ENCODE data around the gene WFDC5. TPM values are rescaled to one million over a fixed set of nuclear protein-coding genes. Genes with fewer than 3 reads are reported as not detected.
"Not testable (repeated sequence)": the region's sequence is repeated elsewhere in the genome, so short reads cannot be mapped to it uniquely, and the experiment has no call there.

WFDC5 gene, protein sequence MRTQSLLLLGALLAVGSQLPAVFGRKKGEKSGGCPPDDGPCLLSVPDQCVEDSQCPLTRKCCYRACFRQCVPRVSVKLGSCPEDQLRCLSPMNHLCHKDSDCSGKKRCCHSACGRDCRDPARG
- total RNA-seq (2014; rRNA removed; shearing (Covaris generic)), result not detected in 2 replicates

DNA sequence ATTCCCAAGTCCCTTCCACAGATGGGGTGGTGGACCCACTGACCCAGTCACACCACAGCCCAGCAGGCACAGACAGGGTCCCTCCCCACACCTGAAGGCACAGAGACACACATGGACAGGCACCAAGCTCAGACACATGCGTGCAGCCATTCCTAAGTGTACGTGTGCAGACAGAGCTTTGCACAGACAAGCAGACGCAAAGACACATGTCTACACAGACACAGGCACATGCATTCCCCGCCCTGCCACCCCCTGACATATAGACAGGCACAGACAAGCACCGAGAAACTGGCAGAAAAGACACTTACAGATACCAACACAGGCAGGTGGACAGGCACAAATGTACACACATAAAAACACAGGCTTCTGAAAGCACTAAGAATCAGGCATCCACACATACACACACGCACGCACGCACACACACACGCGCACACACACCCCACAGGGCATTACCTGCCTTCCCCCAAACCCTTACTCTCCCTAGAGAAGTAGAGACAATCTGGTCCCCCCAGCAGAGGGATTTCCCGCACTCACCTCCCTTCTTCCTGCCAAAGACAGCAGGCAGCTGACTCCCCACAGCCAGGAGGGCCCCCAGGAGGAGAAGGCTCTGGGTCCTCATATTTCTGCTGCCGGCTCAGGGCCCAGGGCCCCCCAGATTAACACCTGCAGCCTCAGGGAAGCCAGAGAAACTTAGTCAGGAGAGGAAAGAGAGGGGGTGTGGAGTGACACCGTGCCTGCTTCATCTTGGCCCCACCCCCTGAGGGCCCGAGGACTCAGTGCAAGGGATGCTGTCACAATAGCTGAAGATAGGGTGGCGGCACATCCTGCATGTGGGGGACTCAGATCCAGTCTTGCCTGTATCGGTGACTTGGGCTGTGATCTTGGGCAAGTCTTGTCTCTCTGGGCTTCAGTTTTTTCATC is at the start of gene WFDC5:
Gene WFDC5 (minus strand): TSS at position 710 of the 921 bp plus-strand sequence. CDS start 91 bp downstream, at position 619.
- DNase-seq (ENCODE audit: low spot score), result no peak

DNA sequence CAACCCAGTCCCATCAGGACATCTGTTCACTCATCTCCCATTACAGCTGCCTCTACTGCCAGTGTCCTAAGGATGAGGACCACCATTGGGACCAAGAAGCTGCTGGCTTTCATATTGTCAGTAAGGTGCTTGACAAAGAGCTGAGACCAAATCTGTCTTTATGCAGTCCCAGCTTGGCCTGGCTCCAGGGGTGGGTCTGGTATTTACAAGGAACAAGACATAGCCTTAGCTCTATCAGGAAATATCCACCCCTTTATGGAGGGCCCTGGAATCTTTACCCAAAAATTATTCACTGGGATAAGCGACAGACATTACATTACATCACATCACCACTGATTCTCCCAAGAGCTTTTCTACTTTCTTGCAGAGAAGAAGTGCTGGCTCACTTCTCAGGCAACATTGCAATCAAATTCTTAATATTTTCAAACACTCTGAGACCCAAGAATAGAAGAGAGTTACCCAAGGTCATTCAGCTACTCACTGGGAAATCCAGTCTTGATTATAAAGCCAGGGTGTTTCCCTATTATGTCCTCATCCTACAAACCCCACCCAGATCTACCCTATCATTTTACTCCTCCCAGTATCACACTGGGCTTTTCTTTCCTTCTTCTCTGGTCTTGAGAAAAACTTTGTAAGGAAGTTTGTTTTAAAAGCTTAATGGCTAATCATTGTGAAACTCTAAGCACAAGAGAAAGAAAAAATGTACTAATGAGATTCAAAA is 48.3 kb upstream of the WFDC5 start:
- DNase-seq (ENCODE audit: low spot score), result no peak

DNA sequence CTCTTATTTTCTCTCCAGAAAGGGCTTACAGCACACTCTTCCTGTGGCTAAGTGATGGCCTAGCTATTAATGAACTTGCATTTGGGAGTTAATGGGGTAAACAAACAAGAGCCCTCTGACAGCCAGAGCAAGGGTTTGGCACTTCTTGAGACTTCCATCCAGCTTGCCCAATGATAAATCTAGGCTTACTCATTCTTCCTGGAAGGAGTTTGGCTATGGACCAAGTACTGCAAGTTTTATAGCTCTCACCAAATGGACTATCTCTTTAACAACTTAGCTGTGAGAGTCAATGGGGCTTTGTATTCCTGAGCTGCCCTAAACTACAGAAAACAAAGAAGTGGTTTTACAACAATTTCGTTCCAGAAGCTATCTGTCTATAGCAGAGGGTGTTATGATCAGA is 43.0 kb upstream of the WFDC5 start:
- peak; percentile 86 for DNase-seq (ENCODE audit: low spot score)

DNA sequence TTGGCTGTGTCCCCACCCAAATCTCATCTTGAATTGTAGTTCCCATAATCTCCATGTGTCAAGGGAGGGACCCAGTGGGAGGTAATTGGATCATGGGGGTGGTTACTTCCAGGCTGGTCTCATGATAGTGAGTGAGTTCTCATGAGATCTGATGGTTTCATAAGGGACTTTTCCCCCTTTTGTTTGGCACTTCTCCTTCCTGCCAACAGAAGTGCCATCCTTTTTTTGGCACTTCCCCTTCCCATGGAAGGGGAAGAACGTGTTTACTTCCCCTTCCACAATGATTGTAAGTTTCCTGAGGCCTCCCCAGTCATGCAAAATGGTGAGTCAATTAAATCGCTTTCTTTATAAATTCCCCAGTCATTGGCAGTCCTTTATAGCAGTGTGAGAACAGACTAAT is 41.7 kb upstream of the WFDC5 start:
- no peak for DNase-seq (ENCODE audit: low spot score)

DNA sequence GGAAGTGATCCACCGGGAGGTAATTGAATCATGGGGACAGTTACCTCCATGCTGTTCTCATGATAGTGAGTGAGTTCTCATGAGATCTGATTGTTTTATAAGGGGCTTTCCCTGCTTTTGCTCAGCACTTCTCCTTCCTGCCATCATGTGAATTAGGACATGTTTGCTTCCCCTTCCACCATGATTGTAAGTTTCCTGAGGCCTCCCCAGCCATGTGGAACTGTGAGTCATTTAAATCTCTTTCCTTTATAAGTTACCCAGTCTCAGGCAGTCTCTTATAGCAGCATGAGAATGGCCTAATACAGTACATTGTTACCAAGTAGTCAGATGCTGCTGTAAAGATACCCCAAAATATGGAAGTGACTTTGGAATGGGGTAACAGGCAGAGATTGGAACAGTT is 39.8 kb upstream of the WFDC5 start:
- DNase-seq (ENCODE audit: low spot score), result not testable (repeated sequence)

DNA sequence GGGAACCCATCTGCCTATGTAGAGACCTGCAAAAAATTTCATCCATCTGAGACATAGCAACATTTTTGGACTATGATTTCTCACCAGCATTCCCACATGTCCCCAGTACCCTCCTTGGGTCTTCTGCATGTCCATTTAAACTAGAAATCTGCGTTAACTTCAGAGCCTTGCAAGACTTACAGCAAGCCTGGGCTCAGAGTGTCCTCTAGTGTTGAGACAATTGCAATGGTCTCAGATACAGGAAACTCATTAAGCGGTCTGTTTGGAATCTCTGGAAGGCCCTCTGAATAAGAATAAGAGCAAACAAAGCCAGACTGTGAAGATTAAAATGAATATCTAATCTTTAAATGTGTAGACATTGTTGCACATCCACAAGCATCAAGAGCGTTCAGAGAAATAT is 39.2 kb upstream of the WFDC5 start:
- DNase-seq (ENCODE audit: low spot score), result no peak

DNA sequence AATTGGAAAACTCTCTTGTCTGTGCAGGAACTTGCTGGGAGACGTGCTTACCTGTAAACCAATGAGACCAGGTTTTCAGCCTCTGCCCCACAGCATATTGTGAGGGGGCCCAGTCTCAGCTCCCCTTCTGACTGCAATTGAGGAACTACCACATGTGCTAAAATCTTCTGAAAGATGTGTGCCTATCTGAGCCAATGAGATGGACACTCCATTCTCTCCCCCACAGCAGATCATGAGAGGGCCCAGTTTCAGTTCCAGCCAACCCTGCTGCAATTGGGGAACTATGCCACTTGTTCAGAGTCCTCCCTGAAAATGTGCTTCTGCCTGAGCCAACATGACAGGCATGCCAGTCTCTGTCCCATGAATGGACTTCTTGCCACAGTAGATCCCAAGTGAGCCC is 38.8 kb upstream of the WFDC5 start:
- no peak for DNase-seq (ENCODE audit: low spot score)

DNA sequence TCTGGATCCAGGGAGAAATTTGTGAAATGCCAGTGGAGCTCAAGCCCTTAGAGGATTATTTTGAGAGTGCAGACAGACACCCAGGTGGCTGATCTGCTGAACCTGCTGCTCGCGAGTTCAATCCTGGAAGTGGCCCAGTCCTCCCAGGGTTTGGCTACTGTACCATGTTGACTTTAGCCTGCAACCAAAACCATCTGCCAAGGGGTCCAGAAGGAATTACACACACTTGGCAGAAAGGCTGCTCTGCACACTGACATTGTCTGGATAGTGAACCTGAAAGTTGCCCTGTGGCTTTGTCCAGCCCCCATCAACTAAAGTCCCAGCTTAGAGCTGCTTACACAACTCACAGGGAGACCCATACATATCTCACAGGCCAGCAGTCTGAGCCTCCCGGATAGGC is 38.2 kb upstream of the WFDC5 start:
- no peak for DNase-seq (ENCODE audit: low spot score)

DNA sequence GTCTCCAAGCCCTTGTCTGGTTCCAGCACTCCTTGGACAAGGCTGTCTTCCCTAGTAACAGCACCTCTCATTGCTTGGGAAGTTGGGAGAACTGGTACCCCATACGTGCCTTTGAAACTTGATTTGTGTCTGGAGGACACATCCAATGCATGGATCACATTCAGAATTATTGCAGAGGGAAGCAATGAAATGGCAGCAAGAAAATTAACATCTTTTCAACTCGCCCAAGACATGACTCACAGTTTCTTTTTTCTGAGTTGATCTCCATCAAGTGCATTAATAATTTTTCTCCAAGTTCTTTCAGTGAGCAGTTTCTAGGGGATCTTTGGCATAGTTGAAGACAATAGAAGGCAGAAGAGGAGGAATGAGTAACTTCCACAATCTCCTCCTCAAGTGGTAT is 37.4 kb upstream of the WFDC5 start:
- no peak for DNase-seq (ENCODE audit: low spot score)

DNA sequence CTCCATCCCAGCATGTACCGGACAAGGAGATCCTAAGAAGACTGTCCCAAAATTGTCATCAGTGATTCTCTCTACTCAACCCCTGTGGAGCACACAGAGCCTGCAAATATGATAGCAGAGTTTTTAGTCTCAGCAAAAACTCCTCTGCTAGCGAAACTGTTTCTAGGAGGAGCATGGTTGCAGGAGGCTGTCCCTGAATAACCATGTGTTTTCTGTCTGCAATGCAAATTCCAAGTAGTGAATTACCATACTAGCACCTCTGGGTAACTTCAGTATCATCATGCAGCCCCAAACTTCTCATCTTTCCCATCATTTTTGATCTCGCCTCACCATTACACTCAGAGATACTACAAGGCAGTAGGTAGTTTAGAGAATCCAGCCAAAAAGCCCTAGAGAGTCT is 34.1 kb upstream of the WFDC5 start:
- no peak for DNase-seq (ENCODE audit: low spot score)

DNA sequence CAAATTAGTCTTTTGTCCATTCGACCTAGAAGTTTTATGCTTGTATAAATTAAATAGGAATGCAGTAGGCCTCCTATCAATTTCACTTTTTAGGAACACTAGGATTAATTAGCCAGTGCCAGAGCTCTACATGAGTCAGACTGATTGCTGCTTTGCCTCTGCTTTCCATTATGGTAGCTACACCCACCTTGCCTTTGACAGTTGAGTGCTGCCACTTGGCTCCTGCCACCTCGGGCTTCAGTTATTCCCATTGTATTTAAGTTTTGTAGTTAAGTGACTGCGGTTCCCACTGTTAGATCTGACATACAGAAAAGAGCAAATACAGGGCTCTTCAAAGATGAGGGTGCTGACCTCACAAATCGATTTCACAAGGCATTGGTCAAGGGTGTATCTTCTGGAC is 25.9 kb upstream of the WFDC5 start:
- DNase-seq (ENCODE audit: low spot score), result no peak

DNA sequence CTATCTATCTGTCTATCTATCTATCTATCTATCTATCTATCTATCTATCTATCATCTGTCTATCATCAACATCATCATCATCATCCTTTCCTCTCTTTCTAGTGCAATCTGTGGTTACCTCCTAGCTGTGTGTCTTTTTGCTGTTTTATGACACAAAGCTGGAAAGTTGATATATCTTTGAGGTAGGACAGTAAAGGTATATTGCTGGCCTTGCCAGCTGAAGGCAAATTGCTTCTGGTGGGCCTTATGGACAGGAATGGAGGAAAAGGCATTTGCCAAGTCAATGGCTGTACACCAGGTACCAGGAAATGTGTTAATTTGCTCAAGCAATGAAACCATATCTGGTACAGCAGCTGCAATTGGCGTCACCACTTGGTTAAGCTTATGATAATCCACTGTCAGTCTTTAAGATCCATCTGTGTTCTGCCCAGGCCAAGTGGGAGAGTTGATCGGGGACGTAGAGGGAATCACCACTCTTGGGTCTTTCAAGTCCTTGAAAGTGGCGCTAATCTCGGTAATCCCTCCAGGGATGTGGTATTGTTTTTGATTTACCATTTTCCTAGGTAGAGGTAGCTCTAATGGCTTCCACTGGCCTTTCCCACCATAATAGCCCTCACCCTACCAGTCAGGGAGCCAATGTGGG is 24.9 kb upstream of the WFDC5 start:
- DNase-seq (ENCODE audit: low spot score), result not testable (repeated sequence)

DNA sequence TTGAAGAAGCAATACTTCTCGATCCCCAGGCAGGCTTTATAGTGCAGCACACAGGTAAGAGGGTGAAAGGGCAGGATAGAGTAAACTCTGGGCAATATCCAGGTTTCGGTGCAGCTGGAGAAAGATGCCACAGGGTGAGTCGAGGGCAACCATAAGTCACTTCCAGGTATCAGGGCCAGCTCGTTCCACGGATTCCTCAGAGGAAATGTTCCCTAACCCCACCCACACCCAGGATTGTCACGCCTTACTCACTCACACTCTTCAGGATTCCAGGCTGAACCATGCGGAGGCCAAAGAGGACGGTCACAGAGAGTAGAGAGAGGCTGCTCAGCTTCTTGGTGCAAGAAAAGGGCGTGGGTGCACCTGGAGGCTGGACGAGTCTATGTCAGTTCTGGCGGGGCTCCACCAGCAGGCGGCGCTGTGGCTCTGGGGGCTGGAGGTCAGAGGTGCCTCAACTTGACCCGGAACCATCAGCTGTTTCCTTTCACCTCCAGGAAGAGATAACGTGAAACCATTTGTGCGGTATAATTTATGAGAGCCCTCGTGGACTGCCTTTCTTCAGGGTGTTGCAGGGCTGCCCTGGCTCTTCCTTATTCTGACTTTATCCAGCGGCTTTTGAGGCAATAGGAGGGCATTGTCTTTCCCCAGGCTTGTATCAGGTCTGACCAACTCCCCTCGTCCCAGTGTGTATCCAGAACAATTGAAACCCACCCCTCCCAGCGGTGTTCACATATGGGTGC is 23.8 kb upstream of the WFDC5 start:
- DNase-seq (ENCODE audit: low spot score), result peak; percentile 26

DNA sequence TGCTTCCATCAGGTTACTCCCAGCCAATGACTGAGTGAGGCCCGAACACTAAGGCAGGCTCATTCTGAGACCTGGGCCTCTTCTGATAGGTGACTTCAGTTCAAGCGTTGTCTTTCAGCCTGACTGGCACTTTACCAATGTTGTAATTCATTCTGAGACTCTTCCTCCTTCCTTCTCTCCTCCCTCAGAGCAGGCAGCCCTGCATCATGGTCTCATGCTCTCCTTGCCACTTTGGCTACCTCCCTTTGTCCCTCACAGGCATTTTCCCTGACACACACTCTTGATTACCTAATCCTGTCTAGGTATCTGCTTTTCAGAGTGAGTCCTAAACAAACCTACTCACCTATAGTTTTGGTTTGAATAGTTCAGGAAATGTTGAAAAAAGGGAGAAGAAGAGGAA is 21.9 kb upstream of the WFDC5 start:
- DNase-seq (ENCODE audit: low spot score), result no peak

DNA sequence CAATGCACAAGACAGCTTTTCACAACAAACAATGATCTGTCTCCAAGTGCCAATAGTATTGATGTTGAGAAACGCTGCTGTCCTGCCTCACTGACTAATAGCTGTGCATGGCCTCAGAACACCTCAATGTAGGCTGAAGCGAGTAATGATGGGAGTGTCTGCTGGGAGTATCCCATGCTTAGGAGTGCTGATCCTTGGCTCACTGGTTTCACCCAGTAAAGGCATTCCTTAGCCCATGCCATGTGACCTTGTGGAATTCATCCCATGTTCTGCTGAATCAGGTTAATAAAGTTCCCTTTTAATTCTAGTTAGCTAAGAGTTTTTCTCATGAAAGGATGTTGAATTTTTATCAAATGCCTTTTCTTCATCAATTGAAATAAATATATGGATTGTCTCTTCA is 13.1 kb upstream of the WFDC5 start:
- peak; percentile 27 for DNase-seq (ENCODE audit: low spot score)

DNA sequence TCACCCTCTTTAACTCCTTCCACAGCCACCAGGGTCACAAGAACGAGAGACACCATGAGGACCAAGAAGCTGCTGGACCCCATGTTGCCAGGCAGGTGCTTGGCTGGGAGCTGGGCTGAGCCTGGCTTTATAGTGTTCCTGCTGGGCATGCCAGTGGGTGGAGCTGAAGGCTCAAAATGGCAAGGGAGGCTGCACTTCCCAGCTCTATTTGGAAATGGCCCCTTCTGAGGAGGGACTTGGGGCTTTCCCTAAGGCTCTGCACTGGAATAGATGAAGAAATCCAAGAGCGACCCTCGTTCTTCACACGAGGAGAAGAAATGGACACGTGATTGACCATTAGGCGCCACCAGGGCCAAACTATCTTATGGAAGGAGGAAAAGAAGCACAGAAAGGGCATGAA is 9.4 kb upstream of the WFDC5 start, which contains the start of gene WFDC12:
Gene WFDC12 (minus strand): TSS at position 101 of the 400 bp plus-strand sequence. CDS start 18 bp downstream, at position 83.
- no peak for DNase-seq (ENCODE audit: low spot score)

DNA sequence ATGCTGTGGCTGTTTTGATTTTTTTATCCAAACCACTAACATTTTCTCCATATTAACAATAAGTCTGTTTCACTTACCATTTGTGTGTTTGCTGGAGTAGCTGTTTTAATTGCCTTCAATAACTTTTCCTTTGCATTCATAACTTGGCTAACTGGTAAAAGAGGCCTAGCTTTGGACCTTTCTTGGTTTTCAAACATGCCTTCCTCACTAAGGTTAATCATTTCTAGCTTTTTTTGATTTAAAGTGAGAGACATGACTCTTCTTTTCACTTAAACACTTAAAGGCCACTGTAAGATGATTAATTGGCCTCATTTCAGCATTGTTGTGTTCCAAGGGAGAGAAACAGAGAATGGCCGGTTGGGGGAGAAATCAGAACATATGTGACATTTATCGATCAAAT is 6.4 kb upstream of the WFDC5 start:
- DNase-seq (ENCODE audit: low spot score), result no peak

DNA sequence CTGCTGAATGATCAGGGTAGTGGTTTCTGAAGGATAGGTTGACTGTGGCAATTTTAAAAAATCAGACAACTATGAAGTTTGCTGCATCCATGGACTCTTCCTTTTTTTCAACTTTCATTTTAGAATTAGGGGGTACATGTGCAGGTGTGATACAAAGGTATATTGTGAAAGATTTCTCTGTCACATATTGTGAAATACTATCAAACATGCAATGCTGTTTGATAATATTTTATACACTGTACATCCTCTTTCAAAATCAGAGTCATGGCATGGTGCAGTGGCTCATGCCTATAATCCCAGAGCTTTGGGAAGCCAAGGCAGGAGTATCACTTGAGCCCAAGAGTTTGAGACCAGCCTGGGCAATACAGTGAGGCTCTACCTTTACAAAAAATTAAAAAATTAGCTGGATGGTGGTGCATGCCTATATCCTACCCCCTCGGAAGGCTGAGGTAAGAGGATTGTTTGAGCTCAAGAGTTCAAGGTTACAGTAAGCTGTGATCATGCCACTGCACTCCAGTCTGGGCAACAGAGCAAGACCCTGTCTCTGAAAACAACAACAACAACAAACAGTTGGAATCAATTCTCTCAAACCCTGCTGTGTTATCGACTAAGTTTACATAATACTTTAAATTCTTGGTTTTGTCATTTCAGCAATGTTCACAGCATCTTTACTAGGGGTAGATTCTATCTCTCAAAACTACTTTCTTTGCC is 4.7 kb upstream of the WFDC5 start:
- DNase-seq (ENCODE audit: low spot score), result no peak

DNA sequence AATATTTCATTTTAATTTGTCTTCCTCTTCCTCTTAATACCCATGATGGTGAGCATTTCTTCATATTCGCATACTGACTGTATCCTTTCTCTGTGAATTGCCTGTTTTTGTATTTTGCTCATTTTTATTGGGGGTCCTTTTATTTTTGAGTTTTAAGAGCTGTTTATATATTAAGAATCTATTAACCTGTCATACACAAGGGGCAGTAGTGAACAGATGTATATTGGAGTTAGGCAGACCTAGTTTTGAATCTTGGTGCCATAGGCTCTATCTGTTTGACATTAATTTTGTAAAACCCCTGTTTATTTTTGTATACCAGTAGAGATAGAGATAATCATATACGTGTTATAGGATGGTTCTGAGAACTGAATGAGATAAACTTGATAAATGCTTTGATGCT is 3.1 kb upstream of the WFDC5 start:
- DNase-seq (ENCODE audit: low spot score), result no peak

DNA sequence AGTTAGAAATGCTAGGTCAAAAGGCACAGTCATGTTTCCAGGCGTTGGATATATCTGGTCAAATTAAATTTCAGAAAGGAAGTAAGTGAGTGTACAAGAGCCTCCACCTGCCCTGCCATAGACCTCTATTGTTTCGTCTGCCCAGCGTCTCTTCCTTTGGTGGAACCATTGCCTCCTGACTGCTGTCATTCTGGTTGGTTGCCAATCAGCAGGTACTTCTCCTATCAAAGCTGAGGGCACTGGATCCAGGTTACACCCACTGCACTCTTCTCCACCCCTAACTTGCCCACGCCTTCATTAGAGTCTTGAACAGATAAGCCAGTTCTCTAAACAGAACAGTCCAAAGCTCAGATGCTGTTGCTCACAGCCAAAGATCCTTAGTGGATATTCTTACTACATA is 2.6 kb upstream of the WFDC5 start:
- no peak for DNase-seq (ENCODE audit: low spot score)

DNA sequence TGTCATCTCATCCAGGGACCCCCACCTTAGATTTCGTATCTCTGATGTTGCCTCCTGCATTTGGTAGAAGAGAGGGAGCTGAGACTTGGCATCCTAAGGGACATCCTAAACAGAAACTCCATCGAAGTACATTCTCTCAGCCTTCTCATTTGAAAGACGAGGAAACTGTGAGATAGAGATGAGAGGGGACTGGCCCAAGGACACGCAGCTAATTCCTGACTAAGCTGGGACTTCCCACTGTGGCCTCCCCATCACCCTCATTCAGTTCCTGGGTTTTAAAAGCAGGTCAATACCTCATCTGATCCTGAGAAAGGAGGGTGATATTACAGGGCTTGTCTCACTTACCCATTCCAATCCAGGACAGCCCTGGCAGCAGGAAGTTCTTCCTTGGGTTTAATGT is 855 bp upstream of the WFDC5 start:
- DNase-seq (ENCODE audit: low spot score), result no peak
